GM12878 (cell line): ENCODE results near the gene PDZK1. TPM values are rescaled to one million over a fixed set of nuclear protein-coding genes. Genes with fewer than 3 reads are reported as not detected.

Source experiments
- ATAC-seq: fragments of 200-7000 bp; cut with Tn5 transposase; 3 replicates; pipeline ENCODE4 v1.9.1; 2020; ENCODE audit warnings: mild to moderate bottlenecking, moderate library complexity
- BruUV-seq: library from RNA; stranded (reverse); fragments of 400-500 nt; replicated peaks from 2 replicates; lab custom pipeline; 2021; lab: Mats Ljungman, UMichigan
- CTCF ChIA-PET: fragments of 300-600 bp; sonication (Branson Sonifier 250); formaldehyde crosslinking; extraction: SDS; loops from one replicate; lab custom pipeline; 2021; ENCODE audit warnings: inconsistent platforms; lab: Yijun Ruan, JAX
- POLR2A ChIA-PET: fragments of 350-600 bp; formaldehyde crosslinking; extraction: SDS; loops from one replicate; lab custom pipeline; 2021; ENCODE audit warnings: inconsistent platforms; lab: Charles Lee
- RAD21 ChIA-PET: fragments of 300-600 bp; sonication (Branson Sonifier 250); formaldehyde crosslinking; loops from one replicate; lab custom pipeline; 2023; ENCODE audit warnings: antibody characterized with exemption; ENCODE audit not compliant: unreplicated experiment; lab: Charles Lee
- SMC1A ChIA-PET: fragments of 300-600 bp; sonication (Branson Sonifier 250); formaldehyde crosslinking; loops from one replicate; lab custom pipeline; 2023; ENCODE audit not compliant: unreplicated experiment, uncharacterized antibody; lab: Charles Lee
- DNase-seq: peaks from one replicate; pipeline ENCODE4 v3.0.0-alpha.2; 2011; ENCODE audit warnings: low read depth, low spot score
- FAIRE-seq: peaks from 3 replicates; lab custom pipeline; 2011; peaks lifted over from hg19 to GRCh38; lab: Jason Lieb, UNC
- H2AFZ ChIP-seq: 2 replicates; pipeline ENCODE4 v1.6.0; 2011; ENCODE audit warnings: low read depth, low read length, control low read depth; ENCODE audit not compliant: control insufficient read depth
- H3K27ac ChIP-seq: 2 replicates; pipeline ENCODE4 v1.5.1; 2011; ENCODE audit warnings: control low read depth; ENCODE audit not compliant: control insufficient read depth, insufficient read depth
- H3K27me3 ChIP-seq, 2 experiments: replicated peaks in 1 of 2; 2 replicates each; pipeline versions ENCODE4 v1.6.0 to v1.6.1; 2011; ENCODE audit warnings: low read length in 1 of 2; ENCODE audit not compliant: control insufficient read depth in 2 of 2, insufficient read depth in 2 of 2
- H3K36me3 ChIP-seq, 2 experiments: 2 replicates each; pipeline ENCODE4 v1.5.1; 2011; ENCODE audit warnings: low read length in 1 of 2; ENCODE audit not compliant: control insufficient read depth in 2 of 2, insufficient read depth in 2 of 2
- H3K4me1 ChIP-seq: 2 replicates; pipeline ENCODE4 v1.6.1; 2011; ENCODE audit warnings: mild to moderate bottlenecking, low read length, moderate library complexity, mixed read lengths; ENCODE audit not compliant: control insufficient read depth, insufficient read depth
- H3K4me2 ChIP-seq: 2 replicates; pipeline ENCODE4 v1.6.0; 2011; ENCODE audit warnings: control low read depth; ENCODE audit not compliant: control insufficient read depth, insufficient read depth
- H3K4me3 ChIP-seq: fragments of 200-600 bp; sonication (generic); 2 replicates; pipeline ENCODE4 v1.5.1; 2016
- H3K79me2 ChIP-seq: 2 replicates; pipeline ENCODE4 v1.6.0; 2011; ENCODE audit warnings: low read length; ENCODE audit not compliant: control insufficient read depth, insufficient read depth
- H3K9ac ChIP-seq: 2 replicates; pipeline ENCODE4 v1.8.0; 2011; ENCODE audit warnings: low read length, control low read depth, mixed read lengths; ENCODE audit not compliant: control insufficient read depth, insufficient read depth
- H3K9me3 ChIP-seq: replicated peaks from 3 replicates; pipeline ENCODE4 v1.5.1; 2011; ENCODE audit warnings: mild to moderate bottlenecking, low read length; ENCODE audit not compliant: control insufficient read depth, insufficient read depth
- H4K20me1 ChIP-seq: 2 replicates; pipeline ENCODE4 v1.6.0; 2011; ENCODE audit not compliant: control insufficient read depth, insufficient read depth
- ASH2L ChIP-seq: fragments of 300-600, 200-600 bp; sonication (generic); IDR thresholded peaks from 2 replicates; pipeline ENCODE4 v1.6.1; 2017; ENCODE audit warnings: low read depth, mild to moderate bottlenecking, borderline replicate concordance
- CBX3 ChIP-seq: fragments of 200-600 bp; sonication (generic); IDR thresholded peaks from 2 replicates; pipeline ENCODE4 v1.6.1; 2016; ENCODE audit warnings: low read depth, borderline replicate concordance
- FOS ChIP-seq: IDR thresholded peaks from 3 replicates; pipeline ENCODE4 v1.6.1; 2011; ENCODE audit warnings: borderline replicate concordance; ENCODE audit not compliant: insufficient read length; ENCODE audit errors: extremely low read depth
- MEF2B ChIP-seq: fragments of 450-650 bp; IDR thresholded peaks from 2 replicates; pipeline ENCODE4 v1.6.1; 2018; ENCODE audit warnings: mild to moderate bottlenecking, moderate library complexity; ENCODE audit not compliant: partially characterized antibody, poor library complexity, severe bottlenecking
- RAD21 ChIP-seq: IDR thresholded peaks from 2 replicates; pipeline ENCODE4 v1.6.1; 2011; ENCODE audit warnings: mild to moderate bottlenecking, low read depth, low read length, moderate library complexity; ENCODE audit not compliant: insufficient read depth
- RCOR1 ChIP-seq: conservative IDR thresholded peaks from 2 replicates; pipeline ENCODE4 v1.6.1; 2012; ENCODE audit warnings: low read depth, low read length, improper control_type of control experiment
- SIX5 ChIP-seq: IDR thresholded peaks from 2 replicates; pipeline ENCODE4 v1.6.1; 2011; ENCODE audit warnings: mild to moderate bottlenecking, low read depth, low read length, moderate library complexity; ENCODE audit not compliant: severe bottlenecking
- SMC3 ChIP-seq: IDR thresholded peaks from 2 replicates; pipeline ENCODE4 v1.6.1; 2011; ENCODE audit warnings: low read length, improper control_type of control experiment, borderline replicate concordance
- TAF1 ChIP-seq: IDR thresholded peaks from 2 replicates; pipeline ENCODE4 v1.6.1; 2011; ENCODE audit warnings: mild to moderate bottlenecking, low read depth, low read length, borderline replicate concordance
- WGBS: methylation state at CpG from one replicate; pipeline ENCODE4 v1.1.6; 2016; ENCODE audit warnings: low lambda C conversion rate; ENCODE audit not compliant: insufficient replicate concordance, insufficient coverage; ENCODE audit errors: missing lambda C conversion rate; 5-methylcytosine and 5-hydroxymethylcytosine counted together
- in situ Hi-C: fragments of 300-500 bp; cut with MboI; formaldehyde crosslinking; loops from 9 replicates; pipeline ENCODE4 v1.14.3; 2018; ENCODE audit warnings: mixed read lengths
- intact Hi-C: fragments of 100-400 bp; cut with micrococcal nuclease; formaldehyde crosslinking; loops from one replicate; pipeline ENCODE4 v1.14.2; 2022; ENCODE audit not compliant: unreplicated experiment
- polyA plus RNA-seq, 11 experiments: library from polyadenylated mRNA; depleted of rRNA in 4 of 11; unstranded in 6 of 11; stranded (reverse) in 5 of 11; fragments of >200 nt; fragmentation: Nextera tagmentation in 4 of 11; fragmentation: Illumina TruSeq in 1 of 11; extraction: Ambion mirVana in 4 of 11; extraction: Trizol in 1 of 11; gene quantifications; 1 replicate in 1 of 11; 2 replicates in 10 of 11; pipeline versions ENCODE4 v1.2.1 to v1.2.3, GENCODE V29; 2011 to 2016; ENCODE audit warnings: inconsistent platforms in 2 of 11, missing spikeins in 2 of 11, low read depth in 1 of 11
- total RNA-seq, 4 experiments: library from RNA; depleted of rRNA in 3 of 4; stranded (reverse); fragments of >200 nt in 3 of 4; fragmentation: Illumina TruSeq in 1 of 4; extraction: Trizol in 1 of 4; gene quantifications; 2 replicates each; pipeline versions ENCODE4 v1.2.1 to v1.2.3, GENCODE V29; 2013 to 2021
- TF ChIP-seq, protein P1 (sequence below): IDR thresholded peaks from 2 replicates; pipeline ENCODE4 v1.6.1; 2012; ENCODE audit warnings: mild to moderate bottlenecking, low read depth, low read length

The PDZK1 gene
- total and polyA plus RNA-seq, 10 of the 15 experiments (the other 5 are each of a cell fraction or from before 2014, with no cell fraction given) = 0.09 to 5.0 (median 0.31) TPM

DNA sequence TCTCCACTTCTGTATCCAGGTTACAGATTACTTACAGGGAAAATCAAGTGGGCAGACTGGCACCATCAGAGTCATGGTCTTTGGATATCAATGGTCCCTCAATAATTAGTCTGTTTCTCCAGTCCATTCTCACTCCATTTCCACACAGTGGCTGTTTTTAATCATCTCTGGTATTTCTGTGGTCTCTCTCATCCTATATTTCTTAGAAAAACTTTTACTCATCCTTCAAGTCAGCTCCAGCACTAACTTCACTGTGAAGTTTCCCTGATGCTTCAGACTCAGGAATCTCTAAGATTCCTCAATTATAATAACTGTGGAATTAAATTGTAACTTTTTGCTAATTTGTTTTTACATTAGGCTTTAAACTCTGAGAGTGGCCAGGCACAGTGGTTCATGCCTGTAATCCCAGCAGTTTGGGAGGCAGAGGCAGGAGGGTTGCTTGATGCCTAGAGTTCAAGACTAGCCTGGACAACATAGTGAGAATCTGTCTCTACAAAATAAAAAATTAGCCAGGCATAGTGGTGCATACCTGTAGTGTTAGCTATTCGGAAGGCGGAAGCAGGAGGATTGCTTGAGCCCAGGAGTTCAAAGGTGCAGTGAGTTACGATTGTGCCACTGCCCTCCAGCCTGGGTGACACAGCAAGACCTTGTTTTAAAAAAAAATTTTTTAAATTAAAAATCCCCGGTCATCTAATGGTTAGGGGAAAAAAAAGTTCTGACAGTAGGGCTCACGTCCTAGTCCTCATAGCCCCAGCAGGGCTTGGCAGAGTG, 22.7 kb upstream of the PDZK1 start:
- H3K4me2 ChIP-seq = no peak overlapping the region
- FAIRE-seq (no peak), DNase-seq (no peak), ATAC-seq (no peak)
- in situ Hi-C loops = loop anchor here (5.0 kb wide), 1 partner anchor 52 kb away; no protein-coding TSS in a partner anchor
- 78% methylated on average over 5 of the region's 5 CpGs for WGBS
- H4K20me1 ChIP-seq = no peaks in the 10 kb centered on the region
- intact Hi-C loops = no loop called here
- no peak overlapping the region for H3K4me3 ChIP-seq
- RAD21 ChIA-PET = no interaction called here
- no peaks in the 10 kb centered on the region for H3K9me3 ChIP-seq
- H3K4me1 ChIP-seq = no peaks in the 10 kb centered on the region
- SMC1A ChIA-PET = interaction anchor here (0.7 to 2.3 kb wide), 2 partner anchors 9 to 10 kb away, joined by 3 to 6 read pairs; no protein-coding TSS in a partner anchor
- no peaks in the 10 kb centered on the region for H3K36me3 ChIP-seq
- H3K27me3 ChIP-seq = no peaks in the 10 kb centered on the region
- POLR2A ChIA-PET = no interaction called here
- H2AFZ ChIP-seq = no peak overlapping the region
- CTCF ChIA-PET = no interaction called here
- TF ChIP-seq CBX3 = no peak
- TF ChIP-seq, protein P1, sequence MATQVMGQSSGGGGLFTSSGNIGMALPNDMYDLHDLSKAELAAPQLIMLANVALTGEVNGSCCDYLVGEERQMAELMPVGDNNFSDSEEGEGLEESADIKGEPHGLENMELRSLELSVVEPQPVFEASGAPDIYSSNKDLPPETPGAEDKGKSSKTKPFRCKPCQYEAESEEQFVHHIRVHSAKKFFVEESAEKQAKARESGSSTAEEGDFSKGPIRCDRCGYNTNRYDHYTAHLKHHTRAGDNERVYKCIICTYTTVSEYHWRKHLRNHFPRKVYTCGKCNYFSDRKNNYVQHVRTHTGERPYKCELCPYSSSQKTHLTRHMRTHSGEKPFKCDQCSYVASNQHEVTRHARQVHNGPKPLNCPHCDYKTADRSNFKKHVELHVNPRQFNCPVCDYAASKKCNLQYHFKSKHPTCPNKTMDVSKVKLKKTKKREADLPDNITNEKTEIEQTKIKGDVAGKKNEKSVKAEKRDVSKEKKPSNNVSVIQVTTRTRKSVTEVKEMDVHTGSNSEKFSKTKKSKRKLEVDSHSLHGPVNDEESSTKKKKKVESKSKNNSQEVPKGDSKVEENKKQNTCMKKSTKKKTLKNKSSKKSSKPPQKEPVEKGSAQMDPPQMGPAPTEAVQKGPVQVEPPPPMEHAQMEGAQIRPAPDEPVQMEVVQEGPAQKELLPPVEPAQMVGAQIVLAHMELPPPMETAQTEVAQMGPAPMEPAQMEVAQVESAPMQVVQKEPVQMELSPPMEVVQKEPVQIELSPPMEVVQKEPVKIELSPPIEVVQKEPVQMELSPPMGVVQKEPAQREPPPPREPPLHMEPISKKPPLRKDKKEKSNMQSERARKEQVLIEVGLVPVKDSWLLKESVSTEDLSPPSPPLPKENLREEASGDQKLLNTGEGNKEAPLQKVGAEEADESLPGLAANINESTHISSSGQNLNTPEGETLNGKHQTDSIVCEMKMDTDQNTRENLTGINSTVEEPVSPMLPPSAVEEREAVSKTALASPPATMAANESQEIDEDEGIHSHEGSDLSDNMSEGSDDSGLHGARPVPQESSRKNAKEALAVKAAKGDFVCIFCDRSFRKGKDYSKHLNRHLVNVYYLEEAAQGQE = no peak
- TF ChIP-seq ASH2L = no peak
- no peak for TF ChIP-seq SIX5
- TF ChIP-seq SMC3 = no peak
- no peak for TF ChIP-seq MEF2B
- no peak for TF ChIP-seq RCOR1
- no peak for TF ChIP-seq RAD21
- TF ChIP-seq FOS = no peak
- no peak for TF ChIP-seq TAF1
- H3K27ac ChIP-seq = no peak overlapping the region
- H3K9ac ChIP-seq = no peak overlapping the region
- no TSS peak for BruUV-seq
- no peaks in the 10 kb centered on the region for H3K79me2 ChIP-seq
